Osteoblast (primary cell): Measurements from ENCODE around the gene BHLHE23. TPM values are rescaled to one million over a fixed set of nuclear protein-coding genes. Genes with fewer than 3 reads are reported as not detected.

Experiments
- DNase-seq: peaks from one replicate; pipeline ENCODE4 v3.0.0; 2011; ENCODE audit warnings: low spot score, mixed read lengths; ENCODE audit not compliant: insufficient read length; ENCODE audit errors: missing footprints
- H2AFZ ChIP-seq: 2 replicates; pipeline ENCODE4 v1.6.0; 2011; ENCODE audit warnings: mild to moderate bottlenecking, low read length
- H3K27ac ChIP-seq: 2 replicates; pipeline ENCODE4 v1.5.1; 2011; ENCODE audit warnings: mild to moderate bottlenecking, low read depth, low read length, moderate library complexity
- H3K27me3 ChIP-seq: 2 replicates; pipeline ENCODE4 v1.6.0; 2012; ENCODE audit warnings: mild to moderate bottlenecking, control low read depth, inconsistent platforms, low read length, moderate library complexity; ENCODE audit not compliant: insufficient read depth
- H3K36me3 ChIP-seq: 2 replicates; pipeline ENCODE4 v1.5.1; 2011; ENCODE audit warnings: mild to moderate bottlenecking, low read length, control low read depth, moderate library complexity; ENCODE audit not compliant: insufficient read depth
- H3K4me1 ChIP-seq: 2 replicates; pipeline ENCODE4 v1.5.1; 2011; ENCODE audit warnings: mild to moderate bottlenecking, low read length, control low read depth, moderate library complexity; ENCODE audit not compliant: insufficient read depth
- H3K4me2 ChIP-seq: 2 replicates; pipeline ENCODE4 v1.6.0; 2011; ENCODE audit warnings: mild to moderate bottlenecking, low read length; ENCODE audit not compliant: insufficient read depth
- H3K4me3 ChIP-seq: fragments of 200-600 bp; sonication (generic); 3 replicates; pipeline ENCODE4 v1.5.1; 2012; ENCODE audit warnings: mild to moderate bottlenecking, low read length, inconsistent platforms; ENCODE audit not compliant: insufficient read depth
- H3K79me2 ChIP-seq: 2 replicates; pipeline ENCODE4 v1.6.0; 2012; ENCODE audit warnings: mild to moderate bottlenecking, low read length, control low read depth, inconsistent platforms; ENCODE audit not compliant: insufficient read depth
- H3K9me3 ChIP-seq: 2 replicates; pipeline ENCODE4 v1.5.1; 2011; ENCODE audit warnings: low read depth, low read length, control low read depth
- H4K20me1 ChIP-seq: 2 replicates; pipeline ENCODE4 v1.6.0; 2012; ENCODE audit warnings: mild to moderate bottlenecking, low read length, control low read depth; ENCODE audit not compliant: insufficient read depth
- CTCF ChIP-seq: IDR thresholded peaks from 2 replicates; pipeline ENCODE4 v1.5.1; 2011; ENCODE audit warnings: mild to moderate bottlenecking, low read depth, low read length, moderate library complexity; ENCODE audit errors: extremely low read depth
- total RNA-seq: library from RNA; depleted of rRNA; stranded (reverse); fragments of >200 nt; gene quantifications from 2 replicates; pipeline ENCODE4 v1.2.3, GENCODE V29; 2012

BHLHE23 gene
- total RNA-seq, 1 donor = not detected

GRCh38 chr20:63043348-63044203 is 36.8 kb upstream of the BHLHE23 start:
- Histone ChIP-seq H3K4me3 (no peak overlapping the region), H3K36me3 (no peaks in the 10 kb centered on the region), H3K79me2 (no peaks in the 10 kb centered on the region), H3K4me2 (no peak overlapping the region), H3K27ac (no peak overlapping the region), H3K27me3 (peaks cover 37% of the 10 kb centered on the region), H4K20me1 (no peaks in the 10 kb centered on the region), H2AFZ (no peak overlapping the region), H3K4me1 (no peaks in the 10 kb centered on the region), H3K9me3 (no peaks in the 10 kb centered on the region)
- no peak for DNase-seq
- no peak for TF ChIP-seq CTCF

GRCh38 chr20:63042448-63043071 is 35.8 kb upstream of the BHLHE23 start:
- Histone ChIP-seq H3K4me2 (no peak overlapping the region), H4K20me1 (no peaks in the 10 kb centered on the region), H3K27ac (no peak overlapping the region), H3K4me3 (no peak overlapping the region), H3K9me3 (no peaks in the 10 kb centered on the region), H2AFZ (no peak overlapping the region), H3K27me3 (peaks cover 42% of the 10 kb centered on the region), H3K36me3 (no peaks in the 10 kb centered on the region), H3K79me2 (no peaks in the 10 kb centered on the region), H3K4me1 (no peaks in the 10 kb centered on the region)
- TF ChIP-seq CTCF = no peak
- no peak for DNase-seq

- no peak for TF ChIP-seq CTCF
Observed at GRCh38 chr20:63041776-63042175, 35.0 kb upstream of the BHLHE23 start.

GRCh38 chr20:63037669-63038268 is 31.0 kb upstream of the BHLHE23 start:
- no peaks in the 10 kb centered on the region for H3K4me1 ChIP-seq
- no peak overlapping the region for H3K4me2 ChIP-seq
- H3K79me2 ChIP-seq = no peaks in the 10 kb centered on the region
- H3K4me3 ChIP-seq = no peak overlapping the region
- H4K20me1 ChIP-seq = no peaks in the 10 kb centered on the region
- no peaks in the 10 kb centered on the region for H3K9me3 ChIP-seq
- no peak overlapping the region for H2AFZ ChIP-seq
- DNase-seq = no peak
- no peak for TF ChIP-seq CTCF
- H3K36me3 ChIP-seq = no peaks in the 10 kb centered on the region
- no peak overlapping the region for H3K27ac ChIP-seq
- peaks cover 50% of the 10 kb centered on the region for H3K27me3 ChIP-seq

More at GRCh38 chr20:63041776-63042175, 35.0 kb upstream of the BHLHE23 start:
- Histone ChIP-seq H2AFZ (no peak overlapping the region), H3K4me3 (no peak overlapping the region), H3K79me2 (no peaks in the 10 kb centered on the region), H3K4me2 (no peak overlapping the region), H3K27ac (no peak overlapping the region), H4K20me1 (no peaks in the 10 kb centered on the region), H3K4me1 (no peaks in the 10 kb centered on the region), H3K9me3 (no peaks in the 10 kb centered on the region), H3K27me3 (peaks cover 45% of the 10 kb centered on the region), H3K36me3 (no peaks in the 10 kb centered on the region)
- DNase-seq = no peak
